GM21390 (cell line): Measurements from ENCODE around the gene FAM83B.
"Not testable (repeated sequence)": the region's sequence is repeated elsewhere in the genome, so short reads cannot be mapped to it uniquely, and the experiment has no call there.

Experiments used
- ATAC-seq: cut with Tn5 transposase; IDR thresholded peaks from one replicate; pipeline ENCODE4 v1.9.1; 2021; ENCODE audit not compliant: unreplicated experiment

Gene FAM83B

DNA sequence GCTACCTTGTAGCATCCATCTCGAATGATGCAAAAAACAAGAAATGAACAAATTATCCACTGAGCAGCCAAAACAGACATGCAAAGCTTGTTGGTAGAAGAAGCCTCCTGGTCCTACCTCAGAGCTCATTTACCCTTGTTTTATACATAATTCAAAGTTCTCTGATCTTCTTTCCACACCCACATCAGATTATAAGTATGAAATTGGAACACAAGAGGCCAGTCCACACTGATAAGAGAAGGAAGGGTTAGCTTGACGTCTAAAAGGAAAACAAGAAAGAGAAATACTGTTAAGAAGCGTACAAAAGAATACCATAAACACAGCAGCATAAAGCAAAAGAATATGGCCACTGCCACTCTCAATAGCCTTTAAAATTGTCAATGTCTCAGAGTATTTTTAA is 49.7 kb downstream of the FAM83B start:
- no peak for ATAC-seq

DNA sequence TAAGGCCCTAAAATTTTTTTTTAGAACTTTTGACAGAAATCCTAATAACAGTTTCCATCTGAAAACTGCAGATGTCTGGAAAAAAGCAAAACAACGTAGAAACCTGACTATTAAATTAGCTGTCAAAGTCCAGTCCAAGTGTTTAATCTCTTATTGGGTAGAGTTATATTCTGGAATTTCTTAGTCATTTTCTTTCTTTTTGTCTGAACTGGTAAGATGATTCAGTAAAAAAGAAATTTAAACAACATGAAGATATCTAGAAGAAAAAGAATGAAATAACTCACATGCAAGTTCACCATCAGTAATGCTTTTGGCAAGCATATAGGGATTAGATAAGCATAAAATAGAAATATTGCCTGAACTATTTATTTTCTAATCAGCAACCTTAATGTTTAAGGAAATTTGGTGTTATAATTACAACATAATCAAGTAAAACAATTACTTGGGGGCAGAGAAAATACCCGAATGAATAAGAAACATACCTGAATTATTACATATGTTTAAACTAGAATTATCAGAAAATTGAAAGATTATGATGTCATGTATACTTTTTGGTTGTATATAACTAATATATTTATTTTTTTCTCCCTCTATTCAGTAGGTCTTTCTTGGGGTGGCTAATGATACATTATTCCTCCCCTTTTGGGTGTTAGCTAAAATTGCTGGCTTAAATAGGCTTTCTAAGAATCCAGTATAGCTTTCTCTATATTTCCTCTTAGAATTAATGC is 51.1 kb downstream of the FAM83B start:
- no peak for ATAC-seq

DNA sequence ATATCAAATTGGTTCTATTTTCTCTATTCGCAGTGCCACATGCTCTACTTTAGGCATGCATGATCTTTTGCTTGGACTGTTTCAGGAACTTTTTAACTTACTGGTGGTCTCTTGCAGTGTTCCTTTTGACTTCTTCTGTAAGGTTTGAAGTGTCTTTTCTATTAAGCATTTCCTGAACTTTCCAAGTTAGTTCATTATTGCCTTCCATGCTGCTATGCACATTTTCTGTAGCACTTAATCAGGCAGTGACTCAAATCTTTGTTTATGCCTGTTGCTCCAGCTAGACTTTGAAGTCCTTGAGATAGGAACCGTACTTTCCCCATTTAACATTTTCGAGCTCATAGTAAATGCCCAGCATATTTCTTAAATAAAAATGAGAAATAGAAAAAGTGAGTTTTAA is 52.2 kb downstream of the FAM83B start:
- ATAC-seq = no peak

DNA sequence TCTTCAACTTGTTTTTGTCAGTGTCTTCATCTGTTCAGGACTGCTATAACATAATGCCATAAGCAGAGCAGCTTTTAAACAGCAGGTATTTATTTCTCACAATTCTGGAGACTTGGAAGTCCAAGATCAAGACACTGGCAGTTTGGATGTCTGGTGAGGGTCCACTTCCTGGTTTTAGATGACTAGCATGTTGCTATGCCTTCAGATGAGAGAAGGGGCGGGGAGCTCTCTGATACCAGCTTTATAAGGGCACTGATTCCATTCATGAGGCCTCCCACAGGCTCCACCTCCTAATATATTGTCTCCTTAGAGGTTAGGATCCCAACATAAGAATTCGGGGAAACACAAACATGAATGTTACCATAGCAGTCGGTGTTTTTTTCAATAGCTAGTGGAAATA is 52.9 kb downstream of the FAM83B start:
- no peak for ATAC-seq

DNA sequence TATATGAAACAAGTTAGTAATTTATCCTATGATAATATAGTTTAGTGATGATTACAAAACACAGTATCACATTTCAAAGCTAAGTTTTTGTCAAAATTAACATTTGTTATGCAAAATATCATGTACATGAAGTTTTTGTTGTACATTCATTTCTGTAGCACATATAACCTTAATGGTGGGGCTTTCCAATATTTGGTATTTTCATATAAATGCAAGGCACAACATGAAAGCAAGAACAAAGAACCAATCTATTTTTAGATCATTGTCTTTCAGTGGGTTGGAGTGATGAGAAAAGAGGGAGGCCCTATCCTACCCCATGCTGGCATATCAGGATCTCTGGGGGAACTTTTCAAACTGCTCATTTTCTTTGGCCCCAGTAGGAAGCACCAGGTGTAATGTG is 53.4 kb downstream of the FAM83B start:
- ATAC-seq = no peak

DNA sequence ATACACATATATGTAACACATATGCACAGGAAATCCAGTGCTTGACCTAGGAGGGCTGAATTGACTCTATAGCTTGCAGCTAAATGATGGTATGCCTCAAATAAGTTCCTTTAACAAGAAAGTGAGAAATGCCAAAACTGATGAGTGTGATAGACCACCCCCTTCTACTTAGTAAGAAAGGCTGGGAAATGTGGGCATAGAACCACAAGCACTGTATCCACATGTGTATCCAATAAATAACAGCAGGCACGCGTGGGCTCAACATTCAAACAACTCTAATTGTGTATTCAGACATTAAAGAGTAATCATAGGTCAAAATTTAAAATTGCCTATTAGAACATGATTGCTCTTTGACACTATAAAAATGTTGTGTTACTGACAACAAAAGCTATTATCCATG is 54.1 kb downstream of the FAM83B start:
- no peak for ATAC-seq

DNA sequence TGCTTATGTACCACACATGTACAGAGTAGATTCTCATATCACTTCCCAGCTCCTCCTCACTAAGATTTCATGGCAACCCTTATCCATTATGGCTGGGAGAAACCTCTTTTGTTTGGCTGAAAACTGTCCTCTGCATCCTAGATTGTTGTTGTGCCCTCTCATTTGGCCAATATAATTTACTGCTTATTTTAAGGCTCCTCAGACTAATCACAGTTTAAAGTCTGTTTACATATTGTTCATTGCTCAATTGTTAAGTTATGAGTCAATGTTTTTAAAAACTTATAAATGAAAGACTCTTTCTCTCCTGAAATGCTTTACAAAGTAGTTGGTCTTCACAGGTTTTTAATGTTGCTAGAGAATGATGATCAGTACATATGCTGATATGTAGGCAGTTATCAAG is 57.3 kb downstream of the FAM83B start:
- no peak for ATAC-seq

DNA sequence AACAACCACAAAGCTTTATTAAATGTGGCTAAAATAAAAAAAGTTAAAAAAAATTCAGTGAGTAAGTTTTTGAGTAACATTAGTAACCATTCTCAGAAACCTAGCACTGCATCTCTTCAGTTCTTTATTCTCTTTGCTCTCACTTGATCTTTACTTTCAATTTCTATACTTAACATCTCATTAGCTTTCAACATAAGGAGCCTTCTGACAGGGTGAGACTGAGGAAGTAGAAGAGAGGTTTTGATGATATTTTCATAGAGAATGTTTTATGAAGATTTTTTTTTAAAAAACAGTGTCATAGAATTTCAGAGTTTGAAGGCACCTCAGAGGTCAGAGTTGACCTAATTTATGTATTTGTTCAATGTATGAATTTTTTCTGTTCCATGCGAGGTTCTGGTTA is 60.8 kb downstream of the FAM83B start:
- ATAC-seq = no peak

DNA sequence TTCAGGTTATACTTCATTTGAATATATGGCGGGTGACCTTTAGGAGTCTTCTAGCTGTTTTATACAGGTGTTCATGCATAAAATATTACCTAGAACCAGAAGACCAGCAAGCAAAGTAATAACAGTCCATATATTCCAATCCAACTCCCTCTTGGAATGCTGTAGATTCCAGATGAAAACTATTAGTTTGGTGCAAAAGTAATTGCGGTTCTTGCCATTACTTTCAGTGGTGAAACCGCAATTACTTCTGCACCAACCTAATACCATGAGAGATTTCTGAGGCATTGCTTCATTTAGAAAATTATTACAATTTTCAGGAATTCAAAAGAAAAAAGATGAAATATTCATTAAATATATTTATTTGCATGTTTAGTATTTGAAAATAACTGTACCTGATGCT is 62.6 kb downstream of the FAM83B start:
- ATAC-seq = no peak

DNA sequence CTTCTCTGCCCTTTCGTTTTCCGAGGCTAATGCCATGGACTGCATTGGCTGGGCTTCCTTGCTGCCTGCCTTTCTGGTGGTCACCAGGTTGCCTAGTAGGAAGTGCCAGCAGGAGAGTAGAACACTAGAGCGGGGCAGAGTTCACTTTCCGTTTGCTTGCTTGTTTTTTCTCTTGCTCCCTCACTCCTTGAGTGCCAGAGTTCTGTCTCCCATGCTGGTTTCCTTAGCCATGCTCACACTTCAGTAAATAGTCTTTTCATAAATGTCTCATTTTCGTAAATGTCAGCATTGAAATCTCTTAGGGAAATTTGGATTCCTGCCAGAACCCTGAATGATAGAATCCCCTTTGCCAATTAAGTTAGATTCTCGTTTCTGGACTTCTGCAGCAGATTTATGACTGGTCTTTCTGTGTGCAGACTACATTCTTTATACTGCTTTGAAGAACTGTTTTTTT is 63.9 kb downstream of the FAM83B start:
- ATAC-seq = no peak

DNA sequence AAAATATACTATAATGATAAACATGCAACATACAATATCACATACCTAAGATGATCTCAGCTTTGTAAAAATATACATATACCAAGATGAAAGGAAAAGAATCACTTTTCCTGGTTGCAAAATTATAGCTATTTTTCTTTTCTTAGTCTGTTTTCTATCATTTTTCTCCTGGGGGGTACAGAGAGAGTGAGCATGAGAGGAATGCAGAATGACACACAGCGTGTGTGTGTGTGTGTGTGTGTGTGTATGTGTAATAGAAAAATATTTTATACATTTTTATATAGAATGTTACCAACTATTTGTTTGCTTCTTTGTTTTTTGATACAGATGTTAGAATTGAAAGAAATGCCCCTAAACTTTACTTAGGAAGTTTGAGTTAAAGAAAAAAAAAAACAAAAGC is 64.3 kb downstream of the FAM83B start:
- ATAC-seq = no peak

DNA sequence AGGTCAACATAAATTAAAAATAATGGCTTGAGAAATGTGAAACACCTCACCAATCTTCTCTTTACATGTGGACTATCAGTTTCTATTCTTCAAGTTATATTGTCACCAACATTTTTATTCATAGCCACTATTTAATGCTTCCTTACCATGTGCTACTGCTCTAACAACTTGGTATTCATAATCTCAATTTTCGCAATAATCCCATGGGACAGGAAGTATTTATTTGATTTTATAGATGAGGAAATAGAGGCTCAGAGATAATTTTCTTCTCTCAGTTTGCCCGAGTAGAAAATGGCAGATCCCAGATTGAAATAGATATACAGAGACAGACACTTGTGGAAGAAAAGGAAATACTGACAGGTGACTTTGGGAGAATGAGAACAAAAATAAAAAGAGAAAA is 66.6 kb downstream of the FAM83B start:
- ATAC-seq = no peak

DNA sequence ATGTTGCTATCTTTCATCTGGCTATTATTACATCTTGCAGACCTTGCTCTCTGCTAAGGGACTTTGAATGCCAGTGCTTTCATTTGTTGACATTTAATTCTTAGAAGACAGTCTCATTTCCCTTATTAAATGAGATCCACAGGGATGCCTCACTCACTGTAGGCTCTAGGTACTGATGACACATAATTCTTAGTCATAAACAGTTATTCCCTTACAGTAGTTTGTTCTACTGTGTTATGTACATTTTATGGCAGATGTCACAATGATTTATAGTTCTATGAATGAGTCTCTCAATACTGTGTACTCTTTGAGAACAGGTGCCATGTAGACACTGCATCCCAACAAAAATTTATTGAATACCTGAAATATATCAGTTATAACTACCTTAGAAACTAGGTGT is 70.3 kb downstream of the FAM83B start:
- ATAC-seq = no peak

DNA sequence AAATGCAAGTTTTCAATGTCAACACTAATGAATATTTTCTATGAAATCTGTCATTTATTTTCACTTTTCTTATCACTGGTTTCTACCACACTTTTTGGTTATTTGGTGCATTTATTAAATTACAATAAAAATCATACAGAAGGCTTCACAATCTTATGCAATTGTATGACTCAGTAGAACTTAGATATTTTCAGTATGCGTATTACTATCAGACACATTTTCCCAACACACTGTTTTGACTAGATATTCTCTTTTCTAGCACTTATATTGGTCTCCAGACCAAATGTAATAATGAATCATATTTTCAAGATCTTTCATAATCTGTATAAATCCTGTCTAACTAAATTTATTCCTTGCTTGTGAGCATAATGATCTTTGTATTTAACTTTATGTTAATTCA is 74.1 kb downstream of the FAM83B start:
- no peak for ATAC-seq

DNA sequence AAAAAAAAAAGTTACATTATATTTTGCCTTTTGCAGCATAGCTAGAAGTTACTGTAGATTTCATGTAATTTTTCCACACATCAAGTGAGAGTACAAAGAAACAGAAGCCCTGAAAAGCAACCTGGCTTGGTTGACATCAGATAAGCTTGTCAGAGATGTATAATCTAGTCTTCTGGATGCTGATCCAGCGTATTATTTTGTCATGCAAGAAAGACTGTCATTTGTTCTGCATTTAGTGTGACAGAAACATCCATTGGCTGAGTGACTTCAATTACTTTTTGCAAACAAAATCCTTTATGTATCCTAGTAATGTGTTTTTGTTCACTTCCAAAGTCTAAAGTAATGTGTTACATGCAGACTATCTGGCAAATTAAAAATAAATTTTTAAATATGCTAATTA is 75.3 kb downstream of the FAM83B start:
- no peak for ATAC-seq

DNA sequence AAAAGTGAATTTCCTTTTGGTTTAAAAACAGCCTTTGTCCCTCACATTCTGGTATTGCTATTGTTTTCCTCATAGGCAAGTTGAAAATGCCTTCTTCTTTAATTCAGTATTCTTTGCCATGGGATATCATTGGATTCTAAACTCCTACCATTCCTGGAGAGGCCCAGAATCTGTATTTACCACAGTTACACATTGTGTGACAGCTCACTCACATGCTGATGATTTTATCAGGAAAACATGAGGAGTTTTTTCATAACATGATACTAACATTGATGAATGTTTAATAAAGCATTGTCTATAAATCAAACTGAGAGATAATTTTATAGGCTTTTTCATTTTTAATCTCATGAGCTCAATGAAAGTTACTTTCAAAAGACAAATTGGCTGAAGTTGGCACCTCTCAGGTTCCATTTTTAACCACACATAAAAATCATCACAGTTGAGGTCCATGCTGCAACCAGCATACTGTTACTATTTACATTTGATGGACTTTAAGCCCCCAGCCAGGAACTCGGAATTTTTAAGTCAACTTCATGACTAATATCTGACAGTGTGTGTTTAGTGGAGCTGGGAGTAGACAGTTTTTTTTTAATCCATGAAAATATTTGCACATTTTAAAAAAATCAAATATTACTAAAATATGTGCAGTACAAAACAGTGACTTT is 82.8 kb downstream of the FAM83B start:
- no peak for ATAC-seq

DNA sequence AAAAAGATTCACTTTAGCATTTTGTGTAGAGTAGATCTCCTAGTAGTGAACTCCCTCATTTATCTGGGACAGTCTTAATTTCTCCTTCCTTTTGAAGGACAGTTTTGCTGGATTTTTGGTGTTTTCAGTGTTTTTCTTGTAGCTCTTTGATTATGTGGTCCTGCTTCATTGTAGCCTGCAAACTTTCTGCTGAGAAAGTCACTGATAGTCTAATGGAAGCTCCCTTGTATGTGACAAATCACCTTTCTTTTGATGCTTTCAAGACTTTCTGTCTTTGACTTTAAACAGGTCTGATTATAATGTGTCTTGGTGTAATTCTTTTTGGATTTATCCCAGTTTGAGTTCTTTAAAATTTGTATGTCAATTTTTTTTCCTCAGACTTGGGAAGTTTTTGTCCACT is 86.1 kb downstream of the FAM83B start:
- ATAC-seq = no peak

DNA sequence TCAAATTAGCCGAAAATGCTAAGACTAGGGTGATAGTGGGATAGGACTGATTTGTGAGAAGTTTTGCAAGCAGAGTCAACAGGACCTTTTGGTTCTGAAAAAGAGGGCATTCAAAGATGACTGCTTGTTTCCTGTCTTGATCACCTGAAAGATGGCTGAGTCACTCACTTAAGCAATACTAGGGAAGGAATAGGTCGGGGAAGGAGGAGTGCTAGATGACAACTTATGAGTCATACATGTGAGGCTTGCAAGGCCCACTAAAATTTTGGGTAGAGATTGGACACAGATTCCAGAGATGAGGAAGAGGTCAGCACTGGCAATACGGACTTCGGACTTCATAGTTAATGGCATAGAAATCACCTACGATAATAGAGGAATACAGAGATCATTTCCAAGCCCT is 89.2 kb downstream of the FAM83B start:
- ATAC-seq = no peak

DNA sequence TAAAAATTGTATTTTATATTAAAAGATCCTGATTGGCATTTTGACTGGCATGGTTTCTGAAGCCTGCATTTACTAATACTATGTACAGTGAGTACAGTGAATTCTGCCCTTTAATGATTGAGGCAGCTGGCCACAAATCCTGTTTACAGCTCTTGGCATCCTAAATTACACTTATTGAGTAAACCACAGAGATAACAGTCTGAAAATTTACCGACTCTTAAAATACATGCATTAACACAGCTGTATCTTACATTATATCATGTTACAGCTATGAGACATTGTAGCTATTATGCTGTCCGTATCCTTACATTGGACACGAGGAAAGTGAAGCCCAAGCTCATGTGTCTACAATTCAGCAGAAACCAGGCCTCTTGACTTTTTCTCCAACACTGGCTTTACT is 90.8 kb downstream of the FAM83B start:
- ATAC-seq = no peak

DNA sequence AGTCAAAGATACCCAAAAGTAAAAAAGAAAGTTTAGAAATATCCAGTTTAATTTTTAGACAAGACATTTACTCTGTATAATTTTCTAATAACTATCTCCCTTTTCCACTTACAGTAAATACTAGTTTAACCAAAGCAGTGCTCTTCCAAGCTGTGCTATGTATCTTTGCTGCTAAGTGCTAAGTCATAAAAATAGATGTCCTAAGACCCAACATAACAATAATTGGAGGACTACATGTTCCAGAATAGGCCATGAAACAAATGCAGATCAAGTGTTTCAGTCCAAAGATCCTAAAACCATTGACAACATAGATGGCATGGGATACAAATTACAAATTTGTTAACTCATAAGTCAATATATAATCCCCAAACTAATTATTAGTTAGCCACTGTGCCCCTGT is 111.1 kb downstream of the FAM83B start:
- ATAC-seq = no peak

DNA sequence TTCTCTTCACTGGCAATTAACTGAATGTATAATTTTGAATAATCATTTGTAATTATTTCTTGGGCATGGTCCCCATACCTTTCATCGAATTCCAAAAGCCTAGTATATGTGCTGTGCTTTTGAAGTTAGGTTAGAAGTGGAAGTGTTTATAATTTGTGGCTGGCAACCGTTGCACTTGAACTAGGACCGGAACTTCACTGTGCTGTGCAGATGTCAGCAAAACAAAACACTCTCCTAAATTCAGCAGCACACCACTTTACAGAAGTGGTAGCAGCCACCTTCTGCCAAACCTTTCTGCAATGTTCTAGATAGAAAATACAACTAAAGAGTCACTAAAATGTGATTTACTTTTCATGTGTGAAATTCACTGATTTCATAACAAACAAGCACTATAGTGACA is 111.9 kb downstream of the FAM83B start:
- ATAC-seq = no peak

DNA sequence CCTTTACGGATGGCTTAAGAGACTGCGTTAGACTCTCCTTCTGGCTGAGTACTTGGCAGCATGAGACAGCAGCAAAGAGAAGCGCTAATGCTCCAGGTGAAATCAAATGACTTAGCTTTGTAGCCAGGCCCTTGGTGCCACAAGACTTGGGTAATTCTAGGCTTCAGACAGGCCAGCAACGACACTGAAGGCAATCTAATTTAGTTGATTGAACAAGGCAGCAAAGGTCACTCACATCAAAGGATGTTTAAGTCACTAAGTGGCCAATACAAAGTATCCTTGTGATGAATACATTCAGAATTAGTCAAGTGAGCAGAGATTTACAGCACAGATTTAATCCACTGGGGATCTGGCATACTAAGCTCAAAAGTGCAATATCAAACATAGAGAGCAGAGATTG is 113.2 kb downstream of the FAM83B start:
- ATAC-seq = no peak

DNA sequence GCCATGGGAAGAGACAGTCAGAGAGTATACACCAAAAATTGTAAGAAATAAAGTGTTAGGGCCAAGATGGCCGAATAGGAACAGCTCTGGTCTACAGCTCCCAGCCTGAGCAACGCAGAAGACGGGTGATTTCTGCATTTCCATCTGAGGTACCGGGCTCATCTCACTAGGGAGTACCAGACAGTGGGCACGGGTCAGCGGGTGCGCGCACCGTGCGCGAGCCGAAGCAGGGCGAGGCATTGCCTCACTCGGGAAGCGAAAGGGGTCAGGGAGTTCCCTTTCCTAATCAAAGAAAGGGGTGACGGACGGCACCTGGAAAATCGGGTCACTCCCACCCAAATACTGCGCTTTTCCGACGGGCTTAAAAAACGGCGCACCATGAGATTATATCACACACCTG is 114.8 kb downstream of the FAM83B start:
- ATAC-seq = not testable (repeated sequence)
